ENCODE results near the gene TLK2.

TLK2 gene

GRCh38 chr17:62566996-62567578 is 88.5 kb downstream of the TLK2 start:
- FAIRE-seq: no peak
- no peak for DNase-seq (ENCODE audit: insufficient read length, low spot score)

GRCh38 chr17:62572488-62572887 is 93.9 kb downstream of the TLK2 start:
- no peak for TF ChIP-seq CTCF (IDR thresholded peaks at IDR 0.05; ENCODE audit: insufficient read depth, missing control alignments)
- no peak for DNase-seq (ENCODE audit: insufficient read length, low spot score)
- FAIRE-seq: no peak

More at GRCh38 chr17:62566996-62567578, 88.5 kb downstream of the TLK2 start:
- TF ChIP-seq CTCF (IDR thresholded peaks at IDR 0.05; ENCODE audit: insufficient read depth, missing control alignments): no peak

- no peak for DNase-seq (ENCODE audit: insufficient read length, low spot score)
- no peak for FAIRE-seq
- no peak for TF ChIP-seq CTCF (IDR thresholded peaks at IDR 0.05; ENCODE audit: insufficient read depth, missing control alignments)
These were observed 94.3 kb downstream of the TLK2 start for GRCh38 chr17:62572888-62573401.

- DNase-seq (ENCODE audit: insufficient read length, low spot score) (no peak), FAIRE-seq (no peak)
- no peak for TF ChIP-seq CTCF (IDR thresholded peaks at IDR 0.05; ENCODE audit: insufficient read depth, missing control alignments)
These were observed 95.0 kb downstream of the TLK2 start for GRCh38 chr17:62573480-62574117.

GRCh38 chr17:62576382-62576781 is 97.8 kb downstream of the TLK2 start:
- TF ChIP-seq CTCF (IDR thresholded peaks at IDR 0.05; ENCODE audit: insufficient read depth, missing control alignments): no peak
- no peak for DNase-seq (ENCODE audit: insufficient read length, low spot score)
- FAIRE-seq: no peak

- DNase-seq (ENCODE audit: insufficient read length, low spot score): no peak
- TF ChIP-seq CTCF (IDR thresholded peaks at IDR 0.05; ENCODE audit: insufficient read depth, missing control alignments): no peak
- peak; percentile 11 for FAIRE-seq
These were observed 100.3 kb downstream of the TLK2 start for GRCh38 chr17:62578757-62579487.

All from D721Med (cell line).